Caco-2 (cell line): ENCODE measurements around the gene GSK3B. TPM values are rescaled to one million over a fixed set of nuclear protein-coding genes. Genes with fewer than 3 reads are reported as not detected.

Experiments used
- BruUV-seq: library from RNA; stranded (reverse); fragments of 400-500 nt; replicated peaks from 2 replicates; lab custom pipeline; 2021; lab: Mats Ljungman, UMichigan
- CTCF ChIA-PET: fragments of 300-600 bp; sonication (Branson Sonifier 250); formaldehyde crosslinking; loops from one replicate; lab custom pipeline; 2022; ENCODE audit warnings: antibody characterized with exemption; lab: Charles Lee
- POLR2A ChIA-PET: fragments of 300-600 bp; sonication (Branson Sonifier 250); formaldehyde crosslinking; loops from one replicate; lab custom pipeline; 2022; ENCODE audit warnings: antibody characterized with exemption; lab: Charles Lee
- DNase-seq, 2 experiments: peaks; one replicate each; pipeline versions ENCODE4 v3.0.0 to v3.0.0-alpha.2; 2020 to 2022
- H3K27me3 ChIP-seq: replicated peaks from 2 replicates; pipeline ENCODE4 v1.6.0; 2011; ENCODE audit warnings: low read length; ENCODE audit not compliant: control insufficient read depth, insufficient read depth
- H3K36me3 ChIP-seq: 2 replicates; pipeline ENCODE4 v1.5.1; 2011; ENCODE audit warnings: low read length; ENCODE audit not compliant: control insufficient read depth, insufficient read depth
- H3K4me1 ChIP-seq: fragments of 250-450 bp; sonication (Bioruptor Pico); 2 replicates; pipeline ENCODE4 v1.5.1; 2020; ENCODE audit warnings: mild to moderate bottlenecking
- H3K4me3 ChIP-seq: 2 replicates; pipeline ENCODE4 v1.5.1; 2011; ENCODE audit warnings: low read depth, mild to moderate bottlenecking, control low read depth, low read length
- H3K9me3 ChIP-seq: fragments of 250-450 bp; sonication (Bioruptor Pico); 2 replicates; pipeline ENCODE4 v1.5.1; 2020; ENCODE audit warnings: mild to moderate bottlenecking, moderate library complexity
- H3K27ac Mint-ChIP-seq: one replicate; pipeline ENCODE4 v1.8.0; 2022; ENCODE audit warnings: mixed read lengths; ENCODE audit not compliant: unreplicated experiment
- H3K27me3 Mint-ChIP-seq: one replicate; pipeline ENCODE4 v1.8.0; 2022; ENCODE audit warnings: mixed read lengths; ENCODE audit not compliant: insufficient read depth, unreplicated experiment
- H3K36me3 Mint-ChIP-seq: one replicate; pipeline ENCODE4 v1.8.0; 2022; ENCODE audit warnings: mild to moderate bottlenecking, mixed read lengths; ENCODE audit not compliant: insufficient read depth, unreplicated experiment
- H3K4me1 Mint-ChIP-seq: one replicate; pipeline ENCODE4 v1.8.0; 2022; ENCODE audit warnings: low read depth, mixed read lengths; ENCODE audit not compliant: unreplicated experiment
- H3K4me3 Mint-ChIP-seq: one replicate; pipeline ENCODE4 v1.8.0; 2022; ENCODE audit warnings: mild to moderate bottlenecking, moderate library complexity, mixed read lengths; ENCODE audit not compliant: unreplicated experiment
- H3K9me3 Mint-ChIP-seq: one replicate; pipeline ENCODE4 v1.8.0; 2022; ENCODE audit warnings: mixed read lengths; ENCODE audit not compliant: unreplicated experiment
- intact Hi-C: fragments of 100-400 bp; cut with micrococcal nuclease; formaldehyde crosslinking; loops from one replicate; pipeline ENCODE4 v1.10.0; 2022; ENCODE audit not compliant: unreplicated experiment
- total RNA-seq: library from RNA; stranded (reverse); gene quantifications from 2 replicates; pipeline ENCODE4 v1.2.3, GENCODE V29; 2022
- TF ChIP-seq, protein P1 (sequence below), 2 experiments: fragments of 200-600 bp in 1 of 2; IDR thresholded peaks; 1 replicate in 1 of 2; 2 replicates in 1 of 2; pipeline versions ENCODE4 v1.5.1 to v1.8.0; 2011 to 2022; ENCODE audit warnings: antibody characterized with exemption in 1 of 2, control low read depth in 1 of 2, inconsistent platforms in 1 of 2, low read depth in 1 of 2, low read length in 1 of 2, mild to moderate bottlenecking in 1 of 2, moderate library complexity in 1 of 2; ENCODE audit not compliant: insufficient read depth in 1 of 2, severe bottlenecking in 1 of 2, unreplicated experiment in 1 of 2

The GSK3B gene
- total RNA-seq, 1 experiment from 2014 or later, result 55.2 TPM

DNA sequence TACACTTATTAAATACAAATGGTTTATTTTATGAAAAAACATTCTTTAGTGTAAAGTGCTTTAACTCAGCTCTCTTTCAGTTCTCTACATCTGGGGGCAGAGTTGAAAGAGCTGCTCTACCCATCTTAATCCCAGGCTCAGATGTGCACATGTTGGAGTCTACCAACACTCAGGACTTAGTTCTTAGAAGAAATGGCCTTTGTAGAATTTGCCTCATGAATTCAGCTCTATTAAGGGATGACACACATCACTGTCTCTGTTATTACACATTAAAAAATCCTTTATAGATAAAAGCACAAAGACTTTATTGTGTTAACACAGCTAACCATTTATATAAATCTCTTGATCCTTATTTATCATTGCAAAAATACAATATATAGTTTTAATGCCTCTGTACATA is 31.7 kb upstream of the GSK3B start:
- POLR2A ChIA-PET, result no interaction called here
- Mint-ChIP-seq H3K4me3 (no peak overlapping the region), H3K9me3 (peaks cover 8% of the 10 kb centered on the region), H3K27ac (no peak overlapping the region), H3K36me3 (no peaks in the 10 kb centered on the region), H3K4me1 (no peaks in the 10 kb centered on the region), H3K27me3 (no peaks in the 10 kb centered on the region)
- no peak for DNase-seq
- no peaks in the 10 kb centered on the region for H3K4me1 ChIP-seq
- no peaks in the 10 kb centered on the region for H3K27me3 ChIP-seq
- no peak overlapping the region for H3K4me3 ChIP-seq
- BruUV-seq, result no TSS peak
- no peaks in the 10 kb centered on the region for H3K36me3 ChIP-seq
- H3K9me3 ChIP-seq, result no peaks in the 10 kb centered on the region
- TF ChIP-seq, protein P1, sequence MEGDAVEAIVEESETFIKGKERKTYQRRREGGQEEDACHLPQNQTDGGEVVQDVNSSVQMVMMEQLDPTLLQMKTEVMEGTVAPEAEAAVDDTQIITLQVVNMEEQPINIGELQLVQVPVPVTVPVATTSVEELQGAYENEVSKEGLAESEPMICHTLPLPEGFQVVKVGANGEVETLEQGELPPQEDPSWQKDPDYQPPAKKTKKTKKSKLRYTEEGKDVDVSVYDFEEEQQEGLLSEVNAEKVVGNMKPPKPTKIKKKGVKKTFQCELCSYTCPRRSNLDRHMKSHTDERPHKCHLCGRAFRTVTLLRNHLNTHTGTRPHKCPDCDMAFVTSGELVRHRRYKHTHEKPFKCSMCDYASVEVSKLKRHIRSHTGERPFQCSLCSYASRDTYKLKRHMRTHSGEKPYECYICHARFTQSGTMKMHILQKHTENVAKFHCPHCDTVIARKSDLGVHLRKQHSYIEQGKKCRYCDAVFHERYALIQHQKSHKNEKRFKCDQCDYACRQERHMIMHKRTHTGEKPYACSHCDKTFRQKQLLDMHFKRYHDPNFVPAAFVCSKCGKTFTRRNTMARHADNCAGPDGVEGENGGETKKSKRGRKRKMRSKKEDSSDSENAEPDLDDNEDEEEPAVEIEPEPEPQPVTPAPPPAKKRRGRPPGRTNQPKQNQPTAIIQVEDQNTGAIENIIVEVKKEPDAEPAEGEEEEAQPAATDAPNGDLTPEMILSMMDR (IDR thresholded peaks at IDR 0.05; ENCODE audit: insufficient read depth in 1 of 2, low read depth in 1 of 2, low read length in 1 of 2, severe bottlenecking in 1 of 2, unreplicated experiment in 1 of 2), result no peak
- CTCF ChIA-PET, result no interaction called here
- intact Hi-C loops, result no loop called here

DNA sequence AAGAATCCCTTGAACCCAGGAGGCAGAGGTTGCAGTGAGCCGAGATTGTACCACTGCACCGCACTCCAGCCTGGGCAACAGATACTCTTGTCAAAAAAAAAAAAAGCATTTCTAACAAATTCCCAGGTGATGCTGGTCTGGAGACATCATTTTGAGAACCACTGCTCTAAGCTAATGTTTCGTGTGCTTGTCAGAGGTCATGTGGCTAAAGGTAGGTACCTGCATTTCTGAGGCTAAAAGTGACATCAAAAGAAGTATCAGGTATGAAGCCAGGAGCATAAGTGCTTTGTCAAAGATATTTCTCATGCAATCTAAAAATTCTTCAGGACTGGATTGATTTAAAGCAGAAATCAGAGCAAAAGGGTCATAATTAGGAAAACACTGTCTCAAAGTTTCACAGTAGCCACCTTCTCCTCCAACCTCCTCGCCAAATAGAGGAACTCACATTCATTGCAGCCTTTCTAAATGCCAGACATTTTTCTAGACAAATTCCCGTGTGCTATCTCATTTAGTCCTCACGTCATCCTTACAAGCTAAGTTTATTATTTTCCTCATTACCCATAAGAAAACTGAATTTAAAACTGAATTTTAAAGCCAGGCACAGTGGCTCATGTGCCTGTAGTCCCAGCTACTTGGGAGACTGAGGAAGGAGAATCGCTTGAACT is 25.7 kb upstream of the GSK3B start:
- no peaks in the 10 kb centered on the region for H3K4me1 ChIP-seq
- no peaks in the 10 kb centered on the region for H3K27me3 ChIP-seq
- H3K9me3 ChIP-seq, result peaks cover 3% of the 10 kb centered on the region; the same call in 1 of the 2 replicates
- BruUV-seq, result no TSS peak
- no peak overlapping the region for H3K4me3 Mint-ChIP-seq
- no peak for DNase-seq
- ChIA-PET POLR2A (no interaction called here), CTCF (interaction anchor here (0.6 kb wide), 1 partner anchor 21 kb away, joined by 3 read pairs; no protein-coding TSS in a partner anchor)
- intact Hi-C loops, result no loop called here
- peaks cover 4% of the 10 kb centered on the region for H3K4me1 Mint-ChIP-seq
- H3K36me3 Mint-ChIP-seq, result no peaks in the 10 kb centered on the region
- no peaks in the 10 kb centered on the region for H3K36me3 ChIP-seq
- no peaks in the 10 kb centered on the region for H3K27me3 Mint-ChIP-seq
- no peak overlapping the region for H3K4me3 ChIP-seq
- H3K9me3 Mint-ChIP-seq, result peaks cover 30% of the 10 kb centered on the region
- TF ChIP-seq, protein P1 (IDR thresholded peaks at IDR 0.05; ENCODE audit: insufficient read depth in 1 of 2, low read depth in 1 of 2, low read length in 1 of 2, severe bottlenecking in 1 of 2, unreplicated experiment in 1 of 2), result no peak
- no peak overlapping the region for H3K27ac Mint-ChIP-seq

DNA sequence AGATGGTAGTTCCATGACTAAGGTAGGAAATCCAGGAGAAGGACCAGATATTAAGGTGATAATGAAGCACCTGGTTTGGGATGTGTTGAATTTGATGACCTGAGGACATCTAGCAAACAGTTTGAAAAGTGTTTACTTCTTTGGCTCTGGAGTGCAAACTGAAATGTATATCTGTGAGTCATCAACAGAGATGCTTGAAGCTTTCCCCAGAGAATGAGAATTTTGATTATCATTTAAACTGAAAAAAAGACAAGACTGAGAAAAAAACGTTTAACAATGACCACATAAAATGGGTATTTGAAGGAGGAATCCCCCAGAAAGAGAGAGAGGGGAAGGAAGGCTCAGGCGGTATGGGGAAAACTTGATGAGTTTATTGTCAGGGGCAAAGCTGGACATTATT is 20.7 kb upstream of the GSK3B start:
- H3K4me3 Mint-ChIP-seq, result no peak overlapping the region
- no peaks in the 10 kb centered on the region for H3K27me3 Mint-ChIP-seq
- ChIA-PET POLR2A (no interaction called here), CTCF (no interaction called here)
- no peaks in the 10 kb centered on the region for H3K36me3 ChIP-seq
- no TSS peak for BruUV-seq
- H3K9me3 Mint-ChIP-seq, result peaks cover 26% of the 10 kb centered on the region
- H3K27ac Mint-ChIP-seq, result no peak overlapping the region
- H3K27me3 ChIP-seq, result no peaks in the 10 kb centered on the region
- peaks cover 3% of the 10 kb centered on the region; the same call in 1 of the 2 replicates for H3K9me3 ChIP-seq
- H3K4me1 ChIP-seq, result peaks cover 25% of the 10 kb centered on the region
- DNase-seq, result no peak
- peaks cover 43% of the 10 kb centered on the region for H3K4me1 Mint-ChIP-seq
- H3K4me3 ChIP-seq, result no peak overlapping the region
- no peaks in the 10 kb centered on the region for H3K36me3 Mint-ChIP-seq
- intact Hi-C loops, result no loop called here
- TF ChIP-seq, protein P1 (IDR thresholded peaks at IDR 0.05; ENCODE audit: insufficient read depth in 1 of 2, low read depth in 1 of 2, low read length in 1 of 2, severe bottlenecking in 1 of 2, unreplicated experiment in 1 of 2), result no peak
